ENCODE data around the gene ARHGAP6.

Gene ARHGAP6

DNA sequence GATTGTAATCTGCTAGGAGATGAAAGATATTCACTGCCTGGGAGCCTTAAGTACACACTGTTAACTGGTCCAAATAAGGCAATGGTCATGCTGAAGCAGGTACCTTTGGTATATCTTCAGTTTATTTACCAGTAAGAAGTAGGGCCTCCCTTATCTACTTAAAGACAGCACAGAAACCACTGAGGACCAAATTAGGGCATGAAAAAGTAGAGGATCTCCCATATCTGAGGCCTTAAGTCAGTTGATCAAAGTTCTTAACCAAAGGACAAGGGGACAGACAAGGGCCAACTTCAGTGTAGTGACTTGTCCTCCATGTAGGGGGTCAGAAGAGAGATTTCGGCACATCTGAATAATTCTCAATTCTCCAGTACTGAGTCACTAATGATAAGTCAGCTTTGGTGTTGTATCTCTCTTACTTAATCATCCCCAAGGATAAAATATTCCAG, 313.4 kb downstream of the ARHGAP6 start:
- FAIRE-seq (no peak), DNase-seq (ENCODE audit: insufficient read length) (no peak)
- TF ChIP-seq POLR2AphosphoS5 (IDR thresholded peaks at IDR 0.05; ENCODE audit: low read depth, low read length): no peak
- no peak for TF ChIP-seq TAF1 (IDR thresholded peaks at IDR 0.05; ENCODE audit: borderline replicate concordance, low read depth, low read length)
- no peak for TF ChIP-seq POLR2A (IDR thresholded peaks at IDR 0.05; ENCODE audit: low read depth, low read length)

DNA sequence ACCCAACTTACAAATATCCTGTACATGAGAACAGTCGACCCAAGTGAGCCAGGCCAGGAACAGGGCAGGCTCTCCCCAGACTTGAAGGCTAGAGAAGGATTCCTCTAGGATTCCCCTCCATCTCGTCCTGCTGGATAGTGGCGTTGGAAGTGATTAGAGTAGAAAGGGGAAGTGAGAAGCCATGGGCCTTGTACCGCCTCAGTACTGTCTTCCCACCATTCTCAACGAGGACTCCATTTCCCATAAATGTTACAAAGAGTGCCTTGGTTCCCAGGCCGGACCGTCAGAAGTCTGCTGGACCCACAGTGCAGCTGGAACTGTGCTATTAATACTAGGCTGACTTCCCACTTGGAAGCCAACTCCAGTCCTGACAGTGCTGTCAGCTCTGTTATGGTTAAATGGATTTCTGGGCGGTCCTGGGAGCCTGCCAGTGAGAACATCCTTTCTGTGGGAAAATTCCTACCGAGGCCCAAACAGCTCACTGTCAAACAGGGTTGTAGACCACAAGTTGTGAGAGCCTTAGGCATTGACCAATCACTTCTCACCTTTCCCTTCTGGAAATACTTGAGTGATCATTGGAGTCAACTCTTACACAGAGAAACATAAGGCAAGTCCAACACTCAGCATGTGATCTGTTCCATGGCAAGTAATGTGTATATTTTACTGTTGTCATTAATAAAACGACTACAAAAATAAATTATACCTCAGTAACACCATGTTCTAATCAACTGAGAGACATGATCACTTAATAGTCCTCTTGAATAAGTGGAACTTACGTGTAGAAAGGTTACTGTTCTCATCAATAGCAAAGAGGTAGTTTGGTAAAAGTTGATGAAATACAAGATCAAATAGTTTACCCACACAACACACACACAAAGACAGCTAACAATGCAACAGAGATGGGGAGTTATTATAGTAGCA, 314.1 kb downstream of the ARHGAP6 start:
- TF ChIP-seq POLR2A (IDR thresholded peaks at IDR 0.05; ENCODE audit: low read depth, low read length): no peak
- TF ChIP-seq POLR2AphosphoS5 (IDR thresholded peaks at IDR 0.05; ENCODE audit: low read depth, low read length): no peak
- TF ChIP-seq TAF1 (IDR thresholded peaks at IDR 0.05; ENCODE audit: borderline replicate concordance, low read depth, low read length): no peak
- no peak for DNase-seq (ENCODE audit: insufficient read length)
- peak; percentile 9 for FAIRE-seq

DNA sequence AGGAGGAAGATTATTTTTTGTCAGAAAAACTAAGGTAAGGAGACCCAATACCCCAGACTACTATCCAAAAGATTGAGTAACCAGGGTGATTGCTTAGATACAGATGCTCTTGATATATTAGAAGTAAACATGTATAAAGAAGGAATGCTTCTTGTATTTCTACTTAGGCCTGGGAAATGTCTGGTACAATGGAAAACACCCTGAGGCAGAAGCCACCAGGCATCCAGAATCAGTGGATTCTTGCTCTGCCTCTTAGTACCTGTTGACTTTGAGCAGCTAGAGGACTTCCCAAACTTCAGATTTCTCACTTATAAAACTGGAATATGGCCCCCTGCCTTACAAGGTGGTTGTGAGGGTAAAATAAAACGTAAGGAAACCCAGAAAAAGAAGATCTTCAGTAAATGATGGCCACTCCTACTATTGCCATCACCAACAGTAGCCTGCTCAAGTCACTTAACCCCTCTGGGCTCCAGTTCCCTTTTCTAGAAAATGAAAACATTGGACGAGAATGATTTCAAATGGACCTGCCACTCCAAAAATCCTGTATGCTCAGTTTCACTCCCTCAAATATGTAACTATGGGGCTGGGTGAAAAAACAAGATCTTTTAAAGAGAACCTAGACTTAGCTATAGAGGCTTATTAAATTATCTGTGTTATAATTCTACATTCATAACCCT, 315.9 kb downstream of the ARHGAP6 start:
- TF ChIP-seq POLR2A (IDR thresholded peaks at IDR 0.05; ENCODE audit: low read depth, low read length): no peak
- TF ChIP-seq POLR2AphosphoS5 (IDR thresholded peaks at IDR 0.05; ENCODE audit: low read depth, low read length): no peak
- FAIRE-seq (no peak), DNase-seq (ENCODE audit: insufficient read length) (no peak)

DNA sequence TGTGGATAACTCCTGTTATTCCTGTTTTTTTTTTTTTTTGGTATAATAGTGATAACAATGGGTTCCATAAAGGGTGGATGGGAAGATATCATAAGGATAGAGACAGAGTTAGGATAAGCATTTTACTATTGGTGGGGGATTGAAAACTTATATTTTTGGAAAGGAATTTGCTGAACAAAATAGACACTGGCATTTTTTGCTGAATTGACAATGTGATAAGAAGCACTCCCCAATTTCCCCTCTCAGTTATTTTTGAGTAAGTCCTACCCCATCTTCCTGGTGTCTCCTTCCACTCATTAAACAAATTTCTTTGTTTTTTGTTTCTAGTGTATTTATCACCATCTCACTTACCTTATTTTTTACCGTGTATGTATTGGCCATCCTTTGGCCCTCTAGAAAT, 316.7 kb downstream of the ARHGAP6 start:
- DNase-seq (ENCODE audit: insufficient read length) (no peak), FAIRE-seq (no peak)
- TF ChIP-seq POLR2A (IDR thresholded peaks at IDR 0.05; ENCODE audit: low read depth, low read length): no peak
- no peak for TF ChIP-seq POLR2AphosphoS5 (IDR thresholded peaks at IDR 0.05; ENCODE audit: low read depth, low read length)
- no peak for TF ChIP-seq TAF1 (IDR thresholded peaks at IDR 0.05; ENCODE audit: borderline replicate concordance, low read depth, low read length)

- no peak for FAIRE-seq
- no peak for DNase-seq (ENCODE audit: insufficient read length)
- TF ChIP-seq TAF1 (IDR thresholded peaks at IDR 0.05; ENCODE audit: borderline replicate concordance, low read depth, low read length): no peak
- no peak for TF ChIP-seq POLR2AphosphoS5 (IDR thresholded peaks at IDR 0.05; ENCODE audit: low read depth, low read length)
- TF ChIP-seq POLR2A (IDR thresholded peaks at IDR 0.05; ENCODE audit: low read depth, low read length): no peak
These were observed 318.4 kb downstream of the ARHGAP6 start for GRCh38 chrX:11347300-11347699.

DNA sequence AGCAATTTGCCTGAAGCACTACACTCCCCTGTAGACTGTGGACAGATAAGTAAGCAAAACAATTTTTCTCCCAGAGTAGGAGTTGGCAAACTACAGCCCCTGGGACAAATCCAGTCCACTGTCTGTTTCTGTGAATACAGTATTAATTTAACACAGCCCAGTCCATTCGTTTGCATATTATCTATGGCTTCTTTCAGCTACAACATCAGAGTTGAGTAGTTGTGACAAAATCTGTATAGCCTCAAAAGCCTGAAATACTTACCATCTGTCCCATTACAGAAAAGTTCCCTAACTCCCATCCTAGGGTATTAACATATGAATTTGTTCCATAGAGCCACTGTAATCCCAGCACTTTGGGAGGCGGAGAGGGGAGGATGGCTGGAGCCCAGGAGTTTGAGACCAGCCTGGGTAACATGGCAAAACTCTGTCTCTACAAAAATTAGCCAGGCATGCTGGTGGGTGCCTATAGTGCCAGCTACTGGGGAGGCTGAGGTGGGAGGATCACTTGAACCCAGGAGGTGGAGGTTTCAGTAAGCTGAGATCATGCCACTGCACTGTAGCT, 319.5 kb downstream of the ARHGAP6 start:
- no peak for TF ChIP-seq TAF1 (IDR thresholded peaks at IDR 0.05; ENCODE audit: borderline replicate concordance, low read depth, low read length)
- TF ChIP-seq POLR2A (IDR thresholded peaks at IDR 0.05; ENCODE audit: low read depth, low read length): no peak
- TF ChIP-seq POLR2AphosphoS5 (IDR thresholded peaks at IDR 0.05; ENCODE audit: low read depth, low read length): no peak
- DNase-seq (ENCODE audit: insufficient read length): no peak
- FAIRE-seq: no peak

GRCh38 chrX:11342673-11343072, 323.0 kb downstream of the ARHGAP6 start:
- FAIRE-seq: no peak
- TF ChIP-seq POLR2AphosphoS5 (IDR thresholded peaks at IDR 0.05; ENCODE audit: low read depth, low read length): no peak

DNA sequence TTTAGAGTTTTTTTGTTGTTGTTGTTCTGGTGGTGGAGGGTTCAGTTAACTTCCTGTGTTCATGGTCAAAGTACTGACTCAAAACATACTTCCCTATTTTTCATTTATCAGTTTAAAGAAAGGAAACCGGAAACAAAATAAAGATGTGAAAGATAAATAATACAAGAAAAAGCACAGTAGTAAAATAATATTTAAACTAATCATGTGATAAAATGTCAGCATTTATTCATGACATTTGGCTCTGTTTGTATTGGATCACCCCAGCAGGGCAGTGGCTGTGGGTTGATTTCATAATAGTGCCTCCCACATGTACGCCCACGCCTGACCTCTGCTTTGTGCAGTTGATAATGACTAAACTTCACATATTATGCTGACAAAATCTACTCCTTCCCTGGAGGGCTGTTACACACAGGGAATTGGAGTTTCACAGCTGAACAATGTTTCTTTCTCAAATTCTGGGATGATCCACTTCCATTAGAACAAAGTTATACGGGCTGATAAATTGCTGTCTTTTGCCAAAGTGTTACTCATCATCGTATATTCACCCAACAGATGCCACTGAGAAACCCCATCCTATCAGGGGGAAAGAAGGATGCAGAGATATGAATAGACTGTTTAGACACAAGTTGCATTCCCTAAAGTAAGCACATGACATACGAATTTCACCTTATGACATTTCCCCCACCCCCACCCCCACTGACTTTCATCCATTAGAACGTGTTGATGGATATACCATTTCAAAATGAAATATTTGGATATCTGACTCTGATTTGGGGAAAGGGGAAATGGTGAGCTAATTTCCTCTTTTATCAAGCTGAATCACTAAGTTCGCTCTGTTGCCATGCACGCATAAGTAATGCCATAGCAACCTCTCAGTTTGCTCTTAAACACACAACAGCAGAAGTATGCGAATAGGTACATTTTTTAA, 324.2 kb downstream of the ARHGAP6 start:
- FAIRE-seq (peak; percentile 73), DNase-seq (ENCODE audit: insufficient read length) (no peak)
- TF ChIP-seq TAF1 (IDR thresholded peaks at IDR 0.05; ENCODE audit: borderline replicate concordance, low read depth, low read length) (no peak), POLR2A (IDR thresholded peaks at IDR 0.05; ENCODE audit: low read depth, low read length) (no peak), POLR2AphosphoS5 (IDR thresholded peaks at IDR 0.05; ENCODE audit: low read depth, low read length) (no peak)

More at GRCh38 chrX:11342673-11343072, 323.0 kb downstream of the ARHGAP6 start:
- no peak for DNase-seq (ENCODE audit: insufficient read length)

DNA sequence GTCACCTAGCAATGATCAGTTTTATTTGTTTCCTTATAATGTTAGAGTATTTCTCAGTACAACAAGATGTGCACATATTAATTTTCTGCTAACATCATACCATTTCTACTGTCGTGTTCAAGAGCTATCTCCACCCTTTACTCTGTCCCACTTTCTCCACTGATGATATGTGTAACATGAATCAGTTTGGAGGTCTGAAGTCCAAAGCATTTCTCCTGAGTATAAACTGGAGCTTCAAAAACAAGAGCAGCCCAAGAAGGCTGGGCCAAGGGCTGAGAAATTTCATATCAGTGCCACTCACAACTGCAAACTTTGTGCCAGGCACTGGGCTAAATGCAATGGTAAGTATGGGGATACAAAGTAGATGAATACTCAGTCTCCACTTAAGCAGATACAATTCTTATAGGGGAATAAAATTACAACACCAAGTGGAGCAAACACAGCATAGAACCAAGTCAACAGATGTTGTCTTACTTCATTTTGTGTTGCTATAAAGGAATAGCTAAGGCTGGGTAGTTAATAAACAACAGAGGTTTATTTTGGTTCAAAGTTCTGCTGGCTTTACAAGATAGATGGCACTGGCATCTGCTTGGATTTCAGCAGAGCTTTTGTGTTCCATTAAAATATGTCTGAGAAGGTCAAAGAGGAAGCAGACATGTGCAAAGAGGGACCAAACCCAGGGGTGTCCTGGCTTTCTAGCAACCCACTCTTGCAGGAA, 328.3 kb downstream of the ARHGAP6 start:
- FAIRE-seq (no peak), DNase-seq (ENCODE audit: insufficient read length) (no peak)
- no peak for TF ChIP-seq POLR2AphosphoS5 (IDR thresholded peaks at IDR 0.05; ENCODE audit: low read depth, low read length)
- no peak for TF ChIP-seq POLR2A (IDR thresholded peaks at IDR 0.05; ENCODE audit: low read depth, low read length)
- TF ChIP-seq TAF1 (IDR thresholded peaks at IDR 0.05; ENCODE audit: borderline replicate concordance, low read depth, low read length): no peak

DNA sequence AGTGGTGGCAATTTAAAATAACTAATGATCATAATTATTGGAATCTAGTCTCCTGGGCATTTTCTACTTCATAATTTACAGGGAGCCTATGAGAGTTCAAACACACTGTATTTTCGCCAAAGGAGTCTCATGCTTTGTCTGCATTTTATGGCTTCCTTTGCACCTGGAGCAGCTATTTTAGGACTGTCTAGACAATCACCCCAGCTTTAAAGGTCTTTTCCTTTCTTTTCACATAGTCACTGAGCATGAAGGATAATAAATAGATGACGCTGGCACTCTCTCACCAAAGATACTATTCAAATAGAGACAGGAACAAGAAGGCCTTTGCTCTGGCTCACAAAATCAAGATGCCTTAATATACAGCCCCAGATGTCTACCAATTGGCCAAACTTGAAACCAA, 329.5 kb downstream of the ARHGAP6 start:
- FAIRE-seq (no peak), DNase-seq (ENCODE audit: insufficient read length) (no peak)
- TF ChIP-seq POLR2A (IDR thresholded peaks at IDR 0.05; ENCODE audit: low read depth, low read length) (no peak), TAF1 (IDR thresholded peaks at IDR 0.05; ENCODE audit: borderline replicate concordance, low read depth, low read length) (no peak), POLR2AphosphoS5 (IDR thresholded peaks at IDR 0.05; ENCODE audit: low read depth, low read length) (no peak)

Measured in GM12892 (cell line).